Neural cell (in vitro differentiated cells): Measurements from ENCODE around the gene PCGF5. TPM values are rescaled to one million over a fixed set of nuclear protein-coding genes. Genes with fewer than 3 reads are reported as not detected.

Experiments
- H2AFZ ChIP-seq: fragments of 200-600, 300-800 bp; sonication (generic), shearing (Covaris generic); 2 replicates; pipeline ENCODE4 v1.6.0; 2014; ENCODE audit warnings: low read depth, mild to moderate bottlenecking, antibody characterized with exemption, low read length, moderate library complexity
- H3F3A ChIP-seq: fragments of 200-600 bp; shearing (Covaris generic); 2 replicates; pipeline ENCODE4 v1.6.1; 2016; ENCODE audit warnings: mild to moderate bottlenecking, moderate library complexity, mixed read lengths, antibody characterized with exemption, low read length; ENCODE audit not compliant: insufficient read depth, poor library complexity, severe bottlenecking
- H3K27ac ChIP-seq: fragments of 200-600, 300-800 bp; sonication (generic), shearing (Covaris generic); 2 replicates; pipeline ENCODE4 v1.5.1; 2014; ENCODE audit warnings: mild to moderate bottlenecking, low read length, moderate library complexity
- H3K27me3 ChIP-seq: fragments of 300-800, 200-600 bp; sonication (generic), shearing (Covaris generic); 2 replicates; pipeline ENCODE4 v1.6.0; 2014; ENCODE audit warnings: mild to moderate bottlenecking, low read depth, low read length, moderate library complexity; ENCODE audit not compliant: insufficient read depth
- H3K36me3 ChIP-seq: fragments of 300-800, 200-600 bp; sonication (generic), shearing (Covaris generic); 2 replicates; pipeline ENCODE4 v1.5.1; 2014; ENCODE audit warnings: mild to moderate bottlenecking, antibody characterized with exemption, low read length, moderate library complexity; ENCODE audit not compliant: insufficient read depth
- H3K4me2 ChIP-seq: fragments of 300-800, 200-600 bp; sonication (generic), shearing (Covaris generic); 2 replicates; pipeline ENCODE4 v1.6.0; 2014; ENCODE audit warnings: mild to moderate bottlenecking, low read length
- H3K4me3 ChIP-seq: fragments of 300-800, 200-600 bp; sonication (generic), shearing (Covaris generic); 2 replicates; pipeline ENCODE4 v1.5.1; 2014; ENCODE audit warnings: mild to moderate bottlenecking, low read length, moderate library complexity
- H3K79me2 ChIP-seq: fragments of 200-600 bp; shearing (Covaris generic); replicated peaks from 2 replicates; pipeline ENCODE4 v1.6.0; 2014; ENCODE audit warnings: mild to moderate bottlenecking, low read length, moderate library complexity; ENCODE audit not compliant: insufficient read depth
- H3K9ac ChIP-seq: fragments of 300-800, 200-600 bp; sonication (generic), shearing (Covaris generic); 2 replicates; pipeline ENCODE4 v1.6.1; 2016; ENCODE audit warnings: mild to moderate bottlenecking, low read length, mixed read lengths
- H3K9me2 ChIP-seq: fragments of 200-600 bp; shearing (Covaris generic); 2 replicates; pipeline ENCODE4 v1.6.1; 2016; ENCODE audit warnings: mild to moderate bottlenecking, low read length, mixed read lengths; ENCODE audit not compliant: insufficient read depth
- H3K9me3 ChIP-seq: fragments of 200-600, 300-800 bp; sonication (generic), shearing (Covaris generic); 2 replicates; pipeline ENCODE4 v1.6.1; 2016; ENCODE audit warnings: mild to moderate bottlenecking, mixed run types, low read length, moderate library complexity, mixed read lengths
- H4K20me1 ChIP-seq: fragments of 200-600 bp; shearing (Covaris generic); 2 replicates; pipeline ENCODE4 v1.6.1; 2016; ENCODE audit warnings: mild to moderate bottlenecking, mixed run types; ENCODE audit not compliant: insufficient read depth
- EP300 ChIP-seq: fragments of 450-650 bp; conservative IDR thresholded peaks from 2 replicates; pipeline ENCODE4 v1.6.1; 2014; ENCODE audit warnings: antibody characterized with exemption, mild to moderate bottlenecking, moderate library complexity; ENCODE audit not compliant: poor library complexity, severe bottlenecking
- EZH2 ChIP-seq: fragments of 200-600, 300-800 bp; shearing (Covaris generic), sonication (generic); IDR thresholded peaks from 2 replicates; pipeline ENCODE4 v1.6.1; 2014; ENCODE audit warnings: antibody characterized with exemption, low read length, borderline replicate concordance, mild to moderate bottlenecking; ENCODE audit not compliant: insufficient read depth, poor library complexity, severe bottlenecking
- MXI1 ChIP-seq: fragments of 450-650 bp; conservative IDR thresholded peaks from 2 replicates; pipeline ENCODE4 v1.6.1; 2014; ENCODE audit warnings: antibody characterized with exemption, mild to moderate bottlenecking; ENCODE audit not compliant: poor library complexity, severe bottlenecking
- POLR2AphosphoS5 ChIP-seq: IDR thresholded peaks from 2 replicates; pipeline ENCODE4 v1.6.1; 2012
- RAD21 ChIP-seq: fragments of 450-650 bp; conservative IDR thresholded peaks from 2 replicates; pipeline ENCODE4 v1.6.1; 2014; ENCODE audit warnings: antibody characterized with exemption, mild to moderate bottlenecking, moderate library complexity
- SMC3 ChIP-seq: fragments of 450-650 bp; conservative IDR thresholded peaks from 2 replicates; pipeline ENCODE4 v1.6.1; 2014; ENCODE audit warnings: antibody characterized with exemption, mild to moderate bottlenecking, moderate library complexity; ENCODE audit not compliant: poor library complexity
- TAF1 ChIP-seq: IDR thresholded peaks from 2 replicates; pipeline ENCODE4 v1.6.1; 2012; ENCODE audit warnings: low read depth
- polyA plus RNA-seq: library from polyadenylated mRNA; depleted of rRNA; stranded (reverse); fragments of >200 nt; gene quantifications from 2 replicates; pipeline ENCODE4 v1.2.3, GENCODE V29; 2014
- TF ChIP-seq, protein P1 (sequence below): fragments of 450-650 bp; IDR thresholded peaks from 2 replicates; pipeline ENCODE4 v1.5.1; 2014; ENCODE audit warnings: antibody characterized with exemption, mild to moderate bottlenecking, moderate library complexity; ENCODE audit not compliant: poor library complexity, severe bottlenecking
- TF ChIP-seq, protein P2 (sequence below): IDR thresholded peaks from 2 replicates; pipeline ENCODE4 v1.6.1; 2012; ENCODE audit warnings: borderline replicate concordance

Gene PCGF5
- polyA plus RNA-seq, 1 donor from 2014 or later = 5.6 TPM

DNA sequence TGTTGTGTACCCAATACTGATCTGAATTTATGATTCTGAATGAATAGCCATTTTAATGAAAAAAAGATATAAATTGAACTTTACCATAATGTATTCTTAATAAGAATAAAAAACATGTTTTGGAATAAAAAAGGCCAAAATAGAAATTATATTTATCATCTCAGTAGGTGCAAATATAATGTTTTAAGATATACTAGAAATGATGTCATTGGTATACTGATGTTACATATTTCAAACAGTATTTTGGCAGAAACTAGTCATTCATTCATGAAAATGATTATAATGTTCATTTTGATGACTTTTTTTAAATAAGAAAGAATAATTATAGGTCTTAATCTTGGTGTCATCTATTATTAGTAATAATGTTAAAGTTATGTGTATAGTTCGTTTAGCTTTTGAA, 9.2 kb downstream of the PCGF5 start:
- TF ChIP-seq, protein P1, sequence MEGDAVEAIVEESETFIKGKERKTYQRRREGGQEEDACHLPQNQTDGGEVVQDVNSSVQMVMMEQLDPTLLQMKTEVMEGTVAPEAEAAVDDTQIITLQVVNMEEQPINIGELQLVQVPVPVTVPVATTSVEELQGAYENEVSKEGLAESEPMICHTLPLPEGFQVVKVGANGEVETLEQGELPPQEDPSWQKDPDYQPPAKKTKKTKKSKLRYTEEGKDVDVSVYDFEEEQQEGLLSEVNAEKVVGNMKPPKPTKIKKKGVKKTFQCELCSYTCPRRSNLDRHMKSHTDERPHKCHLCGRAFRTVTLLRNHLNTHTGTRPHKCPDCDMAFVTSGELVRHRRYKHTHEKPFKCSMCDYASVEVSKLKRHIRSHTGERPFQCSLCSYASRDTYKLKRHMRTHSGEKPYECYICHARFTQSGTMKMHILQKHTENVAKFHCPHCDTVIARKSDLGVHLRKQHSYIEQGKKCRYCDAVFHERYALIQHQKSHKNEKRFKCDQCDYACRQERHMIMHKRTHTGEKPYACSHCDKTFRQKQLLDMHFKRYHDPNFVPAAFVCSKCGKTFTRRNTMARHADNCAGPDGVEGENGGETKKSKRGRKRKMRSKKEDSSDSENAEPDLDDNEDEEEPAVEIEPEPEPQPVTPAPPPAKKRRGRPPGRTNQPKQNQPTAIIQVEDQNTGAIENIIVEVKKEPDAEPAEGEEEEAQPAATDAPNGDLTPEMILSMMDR = no peak
- TF ChIP-seq EZH2 = no peak
- no peak for TF ChIP-seq MXI1
- TF ChIP-seq, protein P2, sequence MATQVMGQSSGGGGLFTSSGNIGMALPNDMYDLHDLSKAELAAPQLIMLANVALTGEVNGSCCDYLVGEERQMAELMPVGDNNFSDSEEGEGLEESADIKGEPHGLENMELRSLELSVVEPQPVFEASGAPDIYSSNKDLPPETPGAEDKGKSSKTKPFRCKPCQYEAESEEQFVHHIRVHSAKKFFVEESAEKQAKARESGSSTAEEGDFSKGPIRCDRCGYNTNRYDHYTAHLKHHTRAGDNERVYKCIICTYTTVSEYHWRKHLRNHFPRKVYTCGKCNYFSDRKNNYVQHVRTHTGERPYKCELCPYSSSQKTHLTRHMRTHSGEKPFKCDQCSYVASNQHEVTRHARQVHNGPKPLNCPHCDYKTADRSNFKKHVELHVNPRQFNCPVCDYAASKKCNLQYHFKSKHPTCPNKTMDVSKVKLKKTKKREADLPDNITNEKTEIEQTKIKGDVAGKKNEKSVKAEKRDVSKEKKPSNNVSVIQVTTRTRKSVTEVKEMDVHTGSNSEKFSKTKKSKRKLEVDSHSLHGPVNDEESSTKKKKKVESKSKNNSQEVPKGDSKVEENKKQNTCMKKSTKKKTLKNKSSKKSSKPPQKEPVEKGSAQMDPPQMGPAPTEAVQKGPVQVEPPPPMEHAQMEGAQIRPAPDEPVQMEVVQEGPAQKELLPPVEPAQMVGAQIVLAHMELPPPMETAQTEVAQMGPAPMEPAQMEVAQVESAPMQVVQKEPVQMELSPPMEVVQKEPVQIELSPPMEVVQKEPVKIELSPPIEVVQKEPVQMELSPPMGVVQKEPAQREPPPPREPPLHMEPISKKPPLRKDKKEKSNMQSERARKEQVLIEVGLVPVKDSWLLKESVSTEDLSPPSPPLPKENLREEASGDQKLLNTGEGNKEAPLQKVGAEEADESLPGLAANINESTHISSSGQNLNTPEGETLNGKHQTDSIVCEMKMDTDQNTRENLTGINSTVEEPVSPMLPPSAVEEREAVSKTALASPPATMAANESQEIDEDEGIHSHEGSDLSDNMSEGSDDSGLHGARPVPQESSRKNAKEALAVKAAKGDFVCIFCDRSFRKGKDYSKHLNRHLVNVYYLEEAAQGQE = no peak
- no peak for TF ChIP-seq TAF1
- TF ChIP-seq SMC3 = no peak
- TF ChIP-seq RAD21 = no peak
- no peak for TF ChIP-seq POLR2AphosphoS5
- no peak for TF ChIP-seq EP300
- Histone ChIP-seq H3F3A (no peaks in the 10 kb centered on the region), H3K4me2 (no peak overlapping the region)

DNA sequence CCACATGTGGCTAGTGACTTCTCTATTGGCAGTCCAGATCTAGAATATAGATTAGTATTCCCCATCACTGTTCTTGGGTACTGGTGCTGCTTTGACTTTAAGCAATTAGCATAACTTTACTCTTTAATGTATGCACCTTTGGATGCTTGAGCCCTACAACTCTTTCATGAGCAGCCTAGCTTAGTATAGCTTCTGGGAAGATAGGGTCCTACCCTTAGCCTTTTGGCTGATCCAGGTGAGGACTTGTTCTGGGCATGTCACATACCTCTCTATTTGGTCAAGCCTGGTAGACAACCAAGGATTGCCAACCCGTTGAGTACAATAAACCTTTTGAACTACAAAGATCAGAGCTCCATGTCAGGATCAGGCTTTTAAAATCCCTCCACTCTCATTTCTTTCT, 17.7 kb downstream of the PCGF5 start:
- Histone ChIP-seq H3K9me3 (no peaks in the 10 kb centered on the region), H3K79me2 (no peaks in the 10 kb centered on the region), H3K27me3 (no peaks in the 10 kb centered on the region), H3K27ac (no peak overlapping the region), H2AFZ (no peak overlapping the region), H3K4me3 (no peak overlapping the region), H3K9me2 (no peaks in the 10 kb centered on the region), H4K20me1 (no peaks in the 10 kb centered on the region), H3F3A (no peaks in the 10 kb centered on the region), H3K4me2 (no peak overlapping the region), H3K36me3 (no peaks in the 10 kb centered on the region), H3K9ac (no peak overlapping the region)
- TF ChIP-seq, protein P2 = no peak
- TF ChIP-seq EZH2 (no peak), MXI1 (no peak), EP300 (no peak), POLR2AphosphoS5 (no peak), TAF1 (no peak), SMC3 (no peak), RAD21 (no peak)
- TF ChIP-seq, protein P1 = no peak

More for the DNA sequence above, 9.2 kb downstream of the PCGF5 start:
- Histone ChIP-seq H2AFZ (no peak overlapping the region), H3K9me3 (no peaks in the 10 kb centered on the region), H3K9ac (no peak overlapping the region), H3K79me2 (no peaks in the 10 kb centered on the region), H3K4me3 (no peak overlapping the region), H3K36me3 (no peaks in the 10 kb centered on the region), H3K27ac (no peak overlapping the region), H3K27me3 (no peaks in the 10 kb centered on the region), H3K9me2 (no peaks in the 10 kb centered on the region), H4K20me1 (no peaks in the 10 kb centered on the region)
